B cell (primary cell): Measurements from ENCODE around the gene OR51A4. TPM values are rescaled to one million over a fixed set of nuclear protein-coding genes. Genes with fewer than 3 reads are reported as not detected.

Experiments used
- ATAC-seq: fragments of 200-7000 bp; cut with Tn5 transposase; one replicate; pipeline ENCODE4 v1.10.0; 2021; ENCODE audit warnings: low read depth, mild to moderate bottlenecking, moderate number of reproducible peaks, moderate library complexity
- CTCF ChIA-PET: fragments of 350-600 bp; sonication (Branson Sonifier 250); formaldehyde crosslinking; loops from one replicate; lab custom pipeline; 2021; ENCODE audit warnings: antibody characterized with exemption, inconsistent platforms; lab: Charles Lee
- POLR2A ChIA-PET: fragments of 350-600 bp; sonication (Branson Sonifier 250); formaldehyde crosslinking; loops from one replicate; lab custom pipeline; 2021; ENCODE audit warnings: antibody characterized with exemption; lab: Charles Lee
- DNase-seq: peaks from one replicate; pipeline ENCODE4 v3.0.0; 2013
- H2AFZ ChIP-seq: 2 replicates; pipeline ENCODE4 v1.6.1; 2012; ENCODE audit warnings: mild to moderate bottlenecking, low read depth, low read length; ENCODE audit not compliant: insufficient read depth, poor library complexity, severe bottlenecking
- H3K27ac ChIP-seq, 2 donors: 1 replicate in 1 of 2; 2 replicates in 1 of 2; pipeline ENCODE4 v1.5.1; 2012 to 2013; ENCODE audit warnings: low read length in 2 of 2, mild to moderate bottlenecking in 2 of 2, moderate library complexity in 1 of 2
- H3K27me3 ChIP-seq, 4 experiments: fragments of 200-600 bp in 1 of 4; sonication (generic) in 1 of 4; replicated peaks in 1 of 4; 1 replicate in 2 of 4; 2 replicates in 2 of 4; pipeline versions ENCODE4 v1.6.1 to v1.7.0; 2013 to 2016; ENCODE audit warnings: low read length in 3 of 4, mild to moderate bottlenecking in 2 of 4, mixed read lengths in 1 of 4, moderate library complexity in 1 of 4; ENCODE audit not compliant: insufficient read depth in 4 of 4, control insufficient read depth in 3 of 4; ENCODE audit errors: control extremely low read depth in 1 of 4
- H3K36me3 ChIP-seq, 2 experiments: replicated peaks in 1 of 2; 1 replicate in 1 of 2; 2 replicates in 1 of 2; pipeline versions ENCODE4 v1.6.1 to v1.7.1; 2013; ENCODE audit warnings: low read length in 1 of 2; ENCODE audit not compliant: insufficient read depth in 2 of 2, control insufficient read depth in 1 of 2; ENCODE audit errors: control extremely low read depth in 1 of 2, extremely low read depth in 1 of 2
- H3K4me1 ChIP-seq, 2 donors: fragments of 200-600 bp in 1 of 2; sonication (generic) in 1 of 2; 1 replicate in 1 of 2; 2 replicates in 1 of 2; pipeline versions ENCODE4 v1.5.1 to v1.6.1; 2013 to 2017; ENCODE audit warnings: low read length in 2 of 2; ENCODE audit not compliant: control insufficient read depth in 2 of 2, insufficient read depth in 2 of 2
- H3K4me2 ChIP-seq: replicated peaks from 2 replicates; pipeline ENCODE3; 2012; ENCODE audit warnings: mild to moderate bottlenecking, low read depth, low read length; ENCODE audit not compliant: poor library complexity, severe bottlenecking
- H3K4me3 ChIP-seq, 5 experiments: fragments of 200-600 bp in 1 of 5; sonication (generic) in 1 of 5; 1 replicate in 3 of 5; 2 replicates in 2 of 5; pipeline versions ENCODE4 v1.5.1 to v1.7.0; 2011 to 2016; ENCODE audit warnings: low read length in 4 of 5, mild to moderate bottlenecking in 4 of 5, low read depth in 2 of 5, control low read depth in 1 of 5, moderate library complexity in 1 of 5; ENCODE audit not compliant: insufficient read depth in 1 of 5; ENCODE audit errors: control extremely low read depth in 1 of 5, extremely low read depth in 1 of 5
- H3K79me2 ChIP-seq: fragments of 200-600 bp; sonication (generic); one replicate; pipeline ENCODE4 v1.6.0; 2016; ENCODE audit warnings: low read length; ENCODE audit not compliant: control insufficient read depth, insufficient read depth
- H3K9ac ChIP-seq: fragments of 200-600 bp; sonication (generic); 2 replicates; pipeline ENCODE4 v1.6.1; 2017; ENCODE audit warnings: mild to moderate bottlenecking, low read length, moderate library complexity
- H3K9me3 ChIP-seq, 3 donors: one replicate each; pipeline versions ENCODE4 v1.6.1 to v1.7.1; 2013; ENCODE audit warnings: low read length in 2 of 3; ENCODE audit not compliant: control insufficient read depth in 2 of 3, insufficient read depth in 1 of 3; ENCODE audit errors: control extremely low read depth in 1 of 3
- H4K20me1 ChIP-seq: 2 replicates; pipeline ENCODE4 v1.6.0; 2012; ENCODE audit warnings: mild to moderate bottlenecking, low read length; ENCODE audit not compliant: insufficient read depth, control insufficient read depth, poor library complexity, severe bottlenecking
- H3K27ac Mint-ChIP-seq: one replicate; pipeline ENCODE4 v1.8.0; 2021; ENCODE audit warnings: mixed read lengths
- H3K27me3 Mint-ChIP-seq: one replicate; pipeline ENCODE4 v1.8.0; 2021; ENCODE audit warnings: mixed read lengths
- H3K4me1 Mint-ChIP-seq: one replicate; pipeline ENCODE4 v1.8.0; 2021; ENCODE audit warnings: mixed read lengths
- H3K4me3 Mint-ChIP-seq: one replicate; pipeline ENCODE4 v1.8.0; 2021; ENCODE audit warnings: mixed read lengths
- H3K9me3 Mint-ChIP-seq: one replicate; pipeline ENCODE4 v1.8.0; 2022; ENCODE audit warnings: mixed read lengths; ENCODE audit not compliant: insufficient read depth
- CTCF ChIP-seq: fragments of 200-600 bp; IDR thresholded peaks from one replicate; pipeline ENCODE4 v1.8.0; 2022; ENCODE audit warnings: antibody characterized with exemption, mild to moderate bottlenecking
- EZH2 ChIP-seq: IDR thresholded peaks from 2 replicates; pipeline ENCODE4 v1.6.1; 2012; ENCODE audit warnings: borderline replicate concordance, low read depth, mild to moderate bottlenecking, moderate library complexity, low read length; ENCODE audit not compliant: insufficient read depth, poor library complexity, severe bottlenecking
- WGBS: methylation state at CpG from one replicate; pipeline ENCODE4 v1.1.5; 2013; ENCODE audit warnings: missing lambda C conversion rate; ENCODE audit not compliant: insufficient coverage; 5-methylcytosine and 5-hydroxymethylcytosine counted together
- intact Hi-C: fragments of 100-400 bp; cut with micrococcal nuclease; formaldehyde crosslinking; loops from one replicate; pipeline ENCODE4 v1.10.0; 2022
- polyA plus RNA-seq: library from polyadenylated mRNA; depleted of rRNA; stranded (reverse); fragments of >200 nt; gene quantifications from 2 replicates; pipeline ENCODE4 v1.2.3, GENCODE V29; 2012
- total RNA-seq, 2 donors: library from RNA; stranded (reverse); fragments of 120-200 nt in 1 of 2; gene quantifications; 1 replicate in 1 of 2; 2 replicates in 1 of 2; pipeline versions ENCODE4 v1.2.3 to v1.2.4, GENCODE V29; 2013 to 2022

OR51A4 gene
- total and polyA plus RNA-seq, 2 donors (not counting 1 experiment from before 2014, with no cell fraction given) = not detected

DNA sequence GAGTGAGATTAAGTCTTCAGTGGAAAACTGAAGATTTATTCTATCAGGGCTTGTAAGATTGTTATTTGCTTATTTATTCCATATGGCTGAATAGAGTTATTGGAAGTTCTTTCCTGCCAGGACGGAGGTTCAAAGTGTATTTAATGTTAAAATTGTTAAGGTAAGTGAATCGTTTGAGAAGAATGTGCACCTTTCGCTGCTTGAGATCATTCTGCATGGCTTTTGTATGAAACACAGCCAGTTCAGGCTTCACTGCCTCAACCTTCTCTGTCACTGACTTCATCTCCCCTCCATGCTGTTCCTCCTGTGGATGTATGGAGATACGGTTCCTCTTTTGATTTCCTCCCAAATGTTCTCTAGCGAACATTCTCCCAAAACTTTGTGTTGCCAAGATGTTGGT lies 28.0 kb upstream of the OR51A4 start:
- no peak overlapping the region for H3K27ac ChIP-seq
- no peaks in the 10 kb centered on the region for H3K4me1 ChIP-seq
- DNase-seq (no peak), ATAC-seq (no peak)
- Mint-ChIP-seq H3K27ac (no peak overlapping the region), H3K9me3 (peaks cover 5% of the 10 kb centered on the region), H3K4me1 (no peaks in the 10 kb centered on the region), H3K4me3 (no peak overlapping the region), H3K27me3 (peaks cover 2% of the 10 kb centered on the region)
- H4K20me1 ChIP-seq = no peaks in the 10 kb centered on the region
- H3K36me3 ChIP-seq = no peaks in the 10 kb centered on the region
- H3K4me2 ChIP-seq = no peak overlapping the region
- H3K4me3 ChIP-seq = no peak overlapping the region
- no peak overlapping the region for H3K9ac ChIP-seq
- WGBS = no CpG with 5 or more reads among the region's 5 CpGs
- TF ChIP-seq EZH2 = no peak
- no peak for TF ChIP-seq CTCF
- ChIA-PET POLR2A (no interaction called here), CTCF (no interaction called here)
- H3K27me3 ChIP-seq = no peaks in the 10 kb centered on the region
- no peaks in the 10 kb centered on the region for H3K9me3 ChIP-seq
- H2AFZ ChIP-seq = no peak overlapping the region
- intact Hi-C loops = no loop called here
- no peaks in the 10 kb centered on the region for H3K79me2 ChIP-seq

DNA sequence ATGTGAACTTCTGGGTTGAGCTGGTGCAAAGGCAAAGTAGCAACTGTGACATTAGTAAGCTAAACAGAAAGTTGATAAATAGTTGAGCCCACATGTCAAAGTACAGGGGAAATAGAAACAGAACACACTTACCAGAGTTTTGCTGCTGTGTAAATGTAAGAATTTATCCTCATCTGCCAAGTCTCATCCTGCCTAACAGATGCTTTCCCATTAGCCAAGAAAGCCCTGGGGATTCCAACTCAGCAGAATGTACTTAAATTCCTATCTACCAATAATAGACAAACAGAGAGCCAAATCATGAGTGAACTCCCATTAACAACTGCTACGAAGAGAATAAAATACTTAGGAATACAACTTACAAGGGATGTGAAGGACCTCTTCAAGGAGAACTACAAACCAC lies 15.4 kb upstream of the OR51A4 start:
- H3K4me1 ChIP-seq = no peaks in the 10 kb centered on the region
- DNase-seq = no peak
- TF ChIP-seq CTCF (no peak), EZH2 (no peak)
- no peak overlapping the region for H3K9ac ChIP-seq
- H3K4me2 ChIP-seq = no peak overlapping the region
- no peaks in the 10 kb centered on the region for H3K27me3 ChIP-seq
- no CpG with 5 or more reads among the region's 1 CpG for WGBS
- H3K36me3 ChIP-seq = no peaks in the 10 kb centered on the region
- H4K20me1 ChIP-seq = no peaks in the 10 kb centered on the region
- intact Hi-C loops = no loop called here
- no peak overlapping the region for H3K4me3 ChIP-seq
- no peak overlapping the region for H3K27ac ChIP-seq
- CTCF ChIA-PET = no interaction called here
- no peaks in the 10 kb centered on the region for H3K9me3 ChIP-seq
- H3K4me3 Mint-ChIP-seq = no peak overlapping the region
- no peaks in the 10 kb centered on the region for H3K4me1 Mint-ChIP-seq
- no peaks in the 10 kb centered on the region for H3K79me2 ChIP-seq
- H3K27me3 Mint-ChIP-seq = no peaks in the 10 kb centered on the region
- no peak overlapping the region for H2AFZ ChIP-seq
- no peak for ATAC-seq
- H3K9me3 Mint-ChIP-seq = peaks cover 6% of the 10 kb centered on the region
- no peak overlapping the region for H3K27ac Mint-ChIP-seq
- POLR2A ChIA-PET = no interaction called here
